Smooth muscle cell of the coronary artery (primary cell): Measurements from ENCODE around the gene OR6A2. TPM values are rescaled to one million over a fixed set of nuclear protein-coding genes. Genes with fewer than 3 reads are reported as not detected.

Experiments
- total RNA-seq: library from RNA; depleted of rRNA; stranded (reverse); fragments of >200 nt; gene quantifications from 2 replicates; pipeline ENCODE4 v1.2.3, GENCODE V29; 2014; ENCODE audit warnings: low replicate concordance

The OR6A2 gene
- total RNA-seq, result 0.12 and 0.15 TPM in 2 replicates

GRCh38 chr11:6799402-6799801 lies at the start of gene OR6A2:
Gene OR6A2, minus strand, starts transcription at chr11:6799689. Its CDS starts 3,981 bp downstream, at chr11:6795708.

GRCh38 chr11:6845383-6845782 lies 45.9 kb upstream of the OR6A2 start, which contains the start of gene OR10A5:
Gene OR10A5, plus strand, starts transcription at chr11:6845683. Its CDS starts 0 bp downstream, at chr11:6845683.

GRCh38 chr11:6782720-6783119 lies 16.8 kb downstream of the OR6A2 start, which contains the start of gene OR2AG1:
Gene OR2AG1, plus strand, starts transcription at chr11:6783020. Its CDS starts 2,018 bp downstream, at chr11:6785038.

GRCh38 chr11:6771926-6772893 lies 27.3 kb downstream of the OR6A2 start, which contains the start of gene OR2AG2:
Gene OR2AG2, minus strand, starts transcription at chr11:6771976. Its CDS starts 3,019 bp downstream, at chr11:6768957.

Other genes with a start within 250 kb of the OR6A2 start
- gene RRP8, start 196.1 kb downstream of the OR6A2 start, total RNA-seq, result 6.1 and 12.2 TPM in 2 replicates
- gene ILK, start 195.9 kb downstream of the OR6A2 start, total RNA-seq, result 275 and 281 TPM in 2 replicates
- 57.7 and 94.7 TPM in 2 replicates for gene TAF10, start 187.5 kb downstream of the OR6A2 start, total RNA-seq
- gene TPP1, start 180.3 kb downstream of the OR6A2 start, total RNA-seq, result 48.2 and 52.7 TPM in 2 replicates
- 2.1 and 4.0 TPM in 2 replicates for gene DCHS1, start 143.9 kb downstream of the OR6A2 start, total RNA-seq
- 62.2 and 84.8 TPM in 2 replicates for gene MRPL17, start 116.3 kb downstream of the OR6A2 start, total RNA-seq
- 0.08 TPM in 1 of 2 replicates, not detected in the other for gene OR2AG2, start 27.7 kb downstream of the OR6A2 start, total RNA-seq
- not detected in 2 replicates for gene OR2AG1, start 16.7 kb downstream of the OR6A2 start, total RNA-seq
- not detected in 2 replicates for gene OR10A5, start 46.0 kb upstream of the OR6A2 start, total RNA-seq
- gene OR10A2, start 63.4 kb upstream of the OR6A2 start, total RNA-seq, result not detected in 2 replicates
- not detected in 2 replicates for gene OR10A4, start 76.9 kb upstream of the OR6A2 start, total RNA-seq
- gene OR2D2, start 92.8 kb upstream of the OR6A2 start, total RNA-seq, result 0.15 TPM in 1 of 2 replicates, not detected in the other
- gene OR2D3, start 121.3 kb upstream of the OR6A2 start, total RNA-seq, result not detected in 2 replicates
- gene ZNF215, start 126.7 kb upstream of the OR6A2 start, total RNA-seq, result 1.3 and 4.2 TPM in 2 replicates
- gene ZNF214, start 220.7 kb upstream of the OR6A2 start, total RNA-seq, result 4.4 and 13.8 TPM in 2 replicates
- 0.08 TPM in 1 of 2 replicates, not detected in the other for gene NLRP14, start 220.8 kb upstream of the OR6A2 start, total RNA-seq